Panc1 (cell line): ENCODE data around the gene AAK1.

Experiments
- POLR2AphosphoS5 ChIP-seq: IDR thresholded peaks from 2 replicates; pipeline ENCODE4 v1.6.1; 2012; ENCODE audit warnings: mild to moderate bottlenecking, low read depth, low read length, moderate library complexity
- TF ChIP-seq, protein P1 (sequence below): fragments of 450-650 bp; IDR thresholded peaks from 2 replicates; pipeline ENCODE4 v1.5.1; 2017; ENCODE audit warnings: mild to moderate bottlenecking

DNA sequence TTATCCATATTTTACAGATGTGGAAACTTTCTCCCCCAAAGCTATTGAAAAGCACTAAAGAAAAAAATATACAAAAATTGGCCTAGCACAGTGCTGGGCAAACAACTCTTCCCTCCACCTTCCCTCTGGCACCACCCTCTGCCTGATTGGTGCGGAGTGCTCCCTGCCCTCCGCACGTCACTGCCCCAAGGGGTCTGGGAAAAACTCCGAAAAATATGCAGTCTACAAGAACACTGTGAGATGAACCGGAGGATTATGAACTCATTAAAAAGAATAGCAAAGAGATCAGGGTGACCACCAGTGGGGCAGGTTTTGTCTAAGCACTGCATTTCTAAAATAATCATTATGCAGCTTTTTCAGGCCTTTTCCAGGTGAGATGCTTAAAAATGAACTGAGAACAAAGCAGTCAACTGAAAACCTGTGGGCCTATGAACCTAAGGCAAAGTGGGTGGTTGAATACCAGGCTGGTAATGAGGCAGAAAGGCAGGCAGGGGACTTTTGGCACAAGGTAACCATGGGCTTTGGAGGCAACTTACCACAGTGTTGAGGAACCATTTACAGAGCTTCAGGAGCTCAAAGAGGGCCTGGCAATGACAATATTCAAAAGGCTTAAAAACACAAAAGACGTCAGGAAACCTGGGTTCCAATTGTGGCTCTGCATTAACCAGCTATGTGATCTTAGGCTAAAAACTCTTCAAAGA lies 57.5 kb downstream of the AAK1 start:
- no peak for TF ChIP-seq POLR2AphosphoS5
- TF ChIP-seq, protein P1, sequence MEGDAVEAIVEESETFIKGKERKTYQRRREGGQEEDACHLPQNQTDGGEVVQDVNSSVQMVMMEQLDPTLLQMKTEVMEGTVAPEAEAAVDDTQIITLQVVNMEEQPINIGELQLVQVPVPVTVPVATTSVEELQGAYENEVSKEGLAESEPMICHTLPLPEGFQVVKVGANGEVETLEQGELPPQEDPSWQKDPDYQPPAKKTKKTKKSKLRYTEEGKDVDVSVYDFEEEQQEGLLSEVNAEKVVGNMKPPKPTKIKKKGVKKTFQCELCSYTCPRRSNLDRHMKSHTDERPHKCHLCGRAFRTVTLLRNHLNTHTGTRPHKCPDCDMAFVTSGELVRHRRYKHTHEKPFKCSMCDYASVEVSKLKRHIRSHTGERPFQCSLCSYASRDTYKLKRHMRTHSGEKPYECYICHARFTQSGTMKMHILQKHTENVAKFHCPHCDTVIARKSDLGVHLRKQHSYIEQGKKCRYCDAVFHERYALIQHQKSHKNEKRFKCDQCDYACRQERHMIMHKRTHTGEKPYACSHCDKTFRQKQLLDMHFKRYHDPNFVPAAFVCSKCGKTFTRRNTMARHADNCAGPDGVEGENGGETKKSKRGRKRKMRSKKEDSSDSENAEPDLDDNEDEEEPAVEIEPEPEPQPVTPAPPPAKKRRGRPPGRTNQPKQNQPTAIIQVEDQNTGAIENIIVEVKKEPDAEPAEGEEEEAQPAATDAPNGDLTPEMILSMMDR: no peak
